ENCODE data around the gene DCHS2. TPM values are rescaled to one million over a fixed set of nuclear protein-coding genes. Genes with fewer than 3 reads are reported as not detected.

The DCHS2 gene
- total RNA-seq, 1 donor, result under 0.01 TPM

DNA sequence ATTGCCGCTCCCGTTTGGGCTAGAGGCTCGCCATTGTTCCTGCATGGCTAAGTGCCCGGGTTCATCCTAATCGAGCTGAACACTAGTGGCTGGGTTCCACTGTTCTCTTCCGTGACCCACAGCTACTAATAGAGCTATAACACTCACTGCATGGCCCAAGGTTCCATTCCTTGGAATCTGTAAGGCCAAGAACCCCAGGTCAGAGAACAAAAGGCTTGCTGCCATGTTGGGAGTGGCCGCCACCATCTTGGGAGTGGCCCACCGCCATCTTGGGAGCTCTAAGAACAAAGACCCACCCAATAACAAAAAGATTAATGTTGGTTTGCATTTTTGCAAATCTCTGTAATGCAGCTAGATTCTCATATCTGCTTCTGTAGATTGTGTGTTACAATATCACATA lies 299.0 kb downstream of the DCHS2 start:
- no peak overlapping the region for H2AFZ ChIP-seq (ENCODE audit: low read length)
- no peaks in the 10 kb centered on the region for H3K4me1 ChIP-seq (ENCODE audit: insufficient read depth, low read length)
- no peaks in the 10 kb centered on the region for H4K20me1 ChIP-seq (ENCODE audit: insufficient read depth, low read length)
- H3K4me3 ChIP-seq (ENCODE audit: insufficient read depth, low read length), result no peak overlapping the region
- no peaks in the 10 kb centered on the region for H3K9me3 ChIP-seq (ENCODE audit: low read depth, low read length)
- H3K79me2 ChIP-seq (ENCODE audit: insufficient read depth, low read length), result no peaks in the 10 kb centered on the region
- DNase-seq (ENCODE audit: insufficient read length, low spot score, missing footprints), result no peak
- H3K4me2 ChIP-seq (ENCODE audit: insufficient read depth, low read length), result no peak overlapping the region
- TF ChIP-seq, protein P1, sequence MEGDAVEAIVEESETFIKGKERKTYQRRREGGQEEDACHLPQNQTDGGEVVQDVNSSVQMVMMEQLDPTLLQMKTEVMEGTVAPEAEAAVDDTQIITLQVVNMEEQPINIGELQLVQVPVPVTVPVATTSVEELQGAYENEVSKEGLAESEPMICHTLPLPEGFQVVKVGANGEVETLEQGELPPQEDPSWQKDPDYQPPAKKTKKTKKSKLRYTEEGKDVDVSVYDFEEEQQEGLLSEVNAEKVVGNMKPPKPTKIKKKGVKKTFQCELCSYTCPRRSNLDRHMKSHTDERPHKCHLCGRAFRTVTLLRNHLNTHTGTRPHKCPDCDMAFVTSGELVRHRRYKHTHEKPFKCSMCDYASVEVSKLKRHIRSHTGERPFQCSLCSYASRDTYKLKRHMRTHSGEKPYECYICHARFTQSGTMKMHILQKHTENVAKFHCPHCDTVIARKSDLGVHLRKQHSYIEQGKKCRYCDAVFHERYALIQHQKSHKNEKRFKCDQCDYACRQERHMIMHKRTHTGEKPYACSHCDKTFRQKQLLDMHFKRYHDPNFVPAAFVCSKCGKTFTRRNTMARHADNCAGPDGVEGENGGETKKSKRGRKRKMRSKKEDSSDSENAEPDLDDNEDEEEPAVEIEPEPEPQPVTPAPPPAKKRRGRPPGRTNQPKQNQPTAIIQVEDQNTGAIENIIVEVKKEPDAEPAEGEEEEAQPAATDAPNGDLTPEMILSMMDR (IDR thresholded peaks at IDR 0.05; ENCODE audit: extremely low read depth, low read depth, low read length), result no peak
- H3K36me3 ChIP-seq (ENCODE audit: insufficient read depth, low read length), result no peaks in the 10 kb centered on the region
- H3K27ac ChIP-seq (ENCODE audit: low read depth, low read length), result no peak overlapping the region
- no peaks in the 10 kb centered on the region for H3K27me3 ChIP-seq (ENCODE audit: insufficient read depth, low read length)

- no peak for DNase-seq (ENCODE audit: insufficient read length, low spot score, missing footprints)
- no peaks in the 10 kb centered on the region for H4K20me1 ChIP-seq (ENCODE audit: insufficient read depth, low read length)
- H3K9me3 ChIP-seq (ENCODE audit: low read depth, low read length), result no peaks in the 10 kb centered on the region
- H2AFZ ChIP-seq (ENCODE audit: low read length), result no peak overlapping the region
- H3K27me3 ChIP-seq (ENCODE audit: insufficient read depth, low read length), result no peaks in the 10 kb centered on the region
- no peaks in the 10 kb centered on the region for H3K36me3 ChIP-seq (ENCODE audit: insufficient read depth, low read length)
- no peaks in the 10 kb centered on the region for H3K4me1 ChIP-seq (ENCODE audit: insufficient read depth, low read length)
- H3K79me2 ChIP-seq (ENCODE audit: insufficient read depth, low read length), result no peaks in the 10 kb centered on the region
- TF ChIP-seq, protein P1 (IDR thresholded peaks at IDR 0.05; ENCODE audit: extremely low read depth, low read depth, low read length), result no peak
- no peak overlapping the region for H3K27ac ChIP-seq (ENCODE audit: low read depth, low read length)
- no peak overlapping the region for H3K4me3 ChIP-seq (ENCODE audit: insufficient read depth, low read length)
- H3K4me2 ChIP-seq (ENCODE audit: insufficient read depth, low read length), result no peak overlapping the region
Observed at GRCh38 chr4:154189346-154189745, 302.3 kb downstream of the DCHS2 start.

DNA sequence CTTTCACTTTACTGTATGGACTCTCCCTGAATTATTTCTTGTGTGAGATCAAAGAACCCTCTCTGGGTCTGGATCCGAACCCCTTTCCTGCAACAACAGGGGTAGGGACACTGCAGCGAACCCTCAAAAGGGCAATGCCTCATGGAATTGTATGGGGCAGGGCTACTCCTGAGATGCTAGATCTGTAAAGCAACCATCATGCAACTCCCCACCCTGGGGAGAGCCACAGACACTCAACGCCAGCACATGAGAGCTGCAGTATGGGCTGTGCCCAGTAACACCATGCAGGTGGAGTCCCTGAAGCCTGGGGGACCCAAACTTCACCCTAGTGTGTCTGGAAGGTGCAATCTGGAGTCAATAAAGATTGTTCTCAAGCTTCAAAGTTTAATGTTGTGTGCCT lies 304.7 kb downstream of the DCHS2 start:
- H3K4me2 ChIP-seq (ENCODE audit: insufficient read depth, low read length), result no peak overlapping the region
- no peak for DNase-seq (ENCODE audit: insufficient read length, low spot score, missing footprints)
- no peaks in the 10 kb centered on the region for H3K9me3 ChIP-seq (ENCODE audit: low read depth, low read length)
- no peak overlapping the region for H2AFZ ChIP-seq (ENCODE audit: low read length)
- H3K4me3 ChIP-seq (ENCODE audit: insufficient read depth, low read length), result no peak overlapping the region
- H3K79me2 ChIP-seq (ENCODE audit: insufficient read depth, low read length), result no peaks in the 10 kb centered on the region
- H3K27me3 ChIP-seq (ENCODE audit: insufficient read depth, low read length), result no peaks in the 10 kb centered on the region
- no peaks in the 10 kb centered on the region for H3K36me3 ChIP-seq (ENCODE audit: insufficient read depth, low read length)
- no peak overlapping the region for H3K27ac ChIP-seq (ENCODE audit: low read depth, low read length)
- H4K20me1 ChIP-seq (ENCODE audit: insufficient read depth, low read length), result no peaks in the 10 kb centered on the region
- no peaks in the 10 kb centered on the region for H3K4me1 ChIP-seq (ENCODE audit: insufficient read depth, low read length)
- TF ChIP-seq, protein P1 (IDR thresholded peaks at IDR 0.05; ENCODE audit: extremely low read depth, low read depth, low read length), result no peak

DNA sequence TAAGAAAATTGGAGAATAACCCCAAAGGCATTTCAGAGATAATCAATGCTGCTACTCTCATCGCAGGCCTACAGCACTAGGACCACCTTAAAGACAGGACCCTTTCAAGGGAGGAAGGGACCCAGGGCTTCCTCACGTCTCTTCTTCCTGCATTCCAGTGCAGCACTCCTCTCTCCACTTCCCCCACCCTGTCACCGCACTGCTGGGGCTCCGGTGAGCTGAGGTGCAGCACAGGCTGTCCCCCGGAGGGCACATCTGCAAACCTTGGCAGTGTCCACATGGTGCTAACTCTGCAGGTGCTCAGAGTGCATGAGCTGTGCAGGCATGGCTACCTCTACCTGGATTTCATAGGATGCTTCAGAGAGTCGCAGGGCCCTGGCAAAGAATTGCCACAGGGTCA lies 305.6 kb downstream of the DCHS2 start:
- DNase-seq (ENCODE audit: insufficient read length, low spot score, missing footprints), result no peak
- Histone ChIP-seq H3K9me3 (ENCODE audit: low read depth, low read length) (no peaks in the 10 kb centered on the region), H3K36me3 (ENCODE audit: insufficient read depth, low read length) (no peaks in the 10 kb centered on the region), H3K4me2 (ENCODE audit: insufficient read depth, low read length) (no peak overlapping the region), H3K27me3 (ENCODE audit: insufficient read depth, low read length) (no peaks in the 10 kb centered on the region), H3K79me2 (ENCODE audit: insufficient read depth, low read length) (no peaks in the 10 kb centered on the region), H3K4me1 (ENCODE audit: insufficient read depth, low read length) (no peaks in the 10 kb centered on the region), H4K20me1 (ENCODE audit: insufficient read depth, low read length) (no peaks in the 10 kb centered on the region), H3K27ac (ENCODE audit: low read depth, low read length) (no peak overlapping the region), H3K4me3 (ENCODE audit: insufficient read depth, low read length) (no peak overlapping the region), H2AFZ (ENCODE audit: low read length) (no peak overlapping the region)
- TF ChIP-seq, protein P1 (IDR thresholded peaks at IDR 0.05; ENCODE audit: extremely low read depth, low read depth, low read length), result no peak
